Keratinocyte (primary cell): ENCODE measurements around the gene DCAF4. TPM values are rescaled to one million over a fixed set of nuclear protein-coding genes. Genes with fewer than 3 reads are reported as not detected.

Experiments
- DNase-seq: peaks from one replicate; pipeline ENCODE4 v3.0.0-alpha.2; 2011; ENCODE audit warnings: low read depth, missing footprints, low spot score
- FAIRE-seq: peaks from 2 replicates; lab custom pipeline; 2011; peaks lifted over from hg19 to GRCh38; lab: Jason Lieb, UNC
- H2AFZ ChIP-seq: 2 replicates; pipeline ENCODE4 v1.6.0; 2012; ENCODE audit warnings: low read length, control low read depth, inconsistent platforms; ENCODE audit not compliant: control insufficient read depth
- H3K27ac ChIP-seq: 2 replicates; pipeline ENCODE4 v1.5.1; 2011; ENCODE audit warnings: low read length; ENCODE audit not compliant: control insufficient read depth, insufficient read depth
- H3K27me3 ChIP-seq: 3 replicates; pipeline ENCODE4 v1.6.0; 2011; ENCODE audit warnings: low read length; ENCODE audit not compliant: control insufficient read depth, insufficient read depth; ENCODE audit errors: extremely low read depth
- H3K36me3 ChIP-seq, 2 experiments: 2 replicates in 1 of 2; 3 replicates in 1 of 2; pipeline ENCODE4 v1.5.1; 2011; ENCODE audit warnings: low read length in 2 of 2, mild to moderate bottlenecking in 1 of 2; ENCODE audit not compliant: control insufficient read depth in 2 of 2, insufficient read depth in 2 of 2; ENCODE audit errors: extremely low read depth in 1 of 2
- H3K4me1 ChIP-seq: 3 replicates; pipeline ENCODE4 v1.5.1; 2011; ENCODE audit warnings: low read length; ENCODE audit not compliant: control insufficient read depth, insufficient read depth; ENCODE audit errors: extremely low read depth
- H3K4me2 ChIP-seq: 3 replicates; pipeline ENCODE4 v1.6.0; 2011; ENCODE audit warnings: low read depth, low read length; ENCODE audit not compliant: control insufficient read depth, insufficient read depth; ENCODE audit errors: extremely low read depth
- H3K4me3 ChIP-seq, 3 experiments: fragments of 200-600 bp in 1 of 3; sonication (generic) in 1 of 3; 2 replicates in 2 of 3; 3 replicates in 1 of 3; pipeline ENCODE4 v1.5.1; 2011 to 2016; ENCODE audit warnings: low read length in 3 of 3, mild to moderate bottlenecking in 3 of 3, control low read depth in 2 of 3, inconsistent platforms in 1 of 3, low read depth in 1 of 3, mixed read lengths in 1 of 3, mixed run types in 1 of 3, moderate library complexity in 1 of 3; ENCODE audit not compliant: control insufficient read depth in 2 of 3, insufficient read depth in 2 of 3; ENCODE audit errors: extremely low read depth in 1 of 3
- H3K79me2 ChIP-seq: 2 replicates; pipeline ENCODE4 v1.6.0; 2012; ENCODE audit warnings: low read length; ENCODE audit not compliant: control insufficient read depth, insufficient read depth
- H3K9ac ChIP-seq: 3 replicates; pipeline ENCODE4 v1.6.0; 2011; ENCODE audit warnings: low read length; ENCODE audit not compliant: control insufficient read depth, insufficient read depth; ENCODE audit errors: extremely low read depth
- H3K9me1 ChIP-seq: 3 replicates; pipeline ENCODE4 v1.6.0; 2011; ENCODE audit warnings: low read length; ENCODE audit not compliant: control insufficient read depth, insufficient read depth; ENCODE audit errors: extremely low read depth
- H3K9me3 ChIP-seq: 2 replicates; pipeline ENCODE4 v1.5.1; 2012; ENCODE audit warnings: low read depth, low read length; ENCODE audit not compliant: control insufficient read depth
- H4K20me1 ChIP-seq: 3 replicates; pipeline ENCODE4 v1.6.0; 2011; ENCODE audit warnings: low read length; ENCODE audit not compliant: control insufficient read depth, insufficient read depth; ENCODE audit errors: extremely low read depth
- EZH2 ChIP-seq: IDR thresholded peaks from one replicate; pipeline ENCODE4 v1.6.1; 2012; ENCODE audit warnings: inconsistent platforms, mild to moderate bottlenecking, low read length, moderate library complexity
- dilution Hi-C: fragments of 300-500 bp; cut with MboI; formaldehyde crosslinking; loops from one replicate; pipeline ENCODE4 v1.7.0; 2020; ENCODE audit warnings: low sequenced_read_pairs; ENCODE audit not compliant: extremely low pct_ligation_motif_present
- polyA plus RNA-seq, 5 experiments: library from polyadenylated mRNA; depleted of rRNA in 3 of 5; stranded (reverse) in 3 of 5; stranded (forward) in 1 of 5; unstranded in 1 of 5; fragments of >200 nt; gene quantifications; 1 replicate in 1 of 5; 2 replicates in 3 of 5; 3 replicates in 1 of 5; pipeline versions ENCODE4 v1.2.1 to v1.2.3, GENCODE V29; 2011 to 2012; ENCODE audit warnings: missing spikeins in 2 of 5, low read depth in 1 of 5, low replicate concordance in 1 of 5
- TF ChIP-seq, protein P1 (sequence below), 3 experiments: IDR thresholded peaks in 1 of 3; conservative IDR thresholded peaks in 1 of 3; optimal IDR thresholded peaks in 1 of 3; 2 replicates in 2 of 3; 3 replicates in 1 of 3; pipeline versions ENCODE3 to v1.5.1; 2011; ENCODE audit warnings: low read length in 3 of 3, mild to moderate bottlenecking in 3 of 3, moderate library complexity in 2 of 3, control low read depth in 1 of 3, inconsistent platforms in 1 of 3; ENCODE audit not compliant: insufficient read depth in 2 of 3; ENCODE audit errors: extremely low read depth in 1 of 3

The DCAF4 gene
- polyA plus RNA-seq, 1 donor (not counting 4 experiments of a cell fraction or from before 2014, with no cell fraction given): 26.1 TPM

DNA sequence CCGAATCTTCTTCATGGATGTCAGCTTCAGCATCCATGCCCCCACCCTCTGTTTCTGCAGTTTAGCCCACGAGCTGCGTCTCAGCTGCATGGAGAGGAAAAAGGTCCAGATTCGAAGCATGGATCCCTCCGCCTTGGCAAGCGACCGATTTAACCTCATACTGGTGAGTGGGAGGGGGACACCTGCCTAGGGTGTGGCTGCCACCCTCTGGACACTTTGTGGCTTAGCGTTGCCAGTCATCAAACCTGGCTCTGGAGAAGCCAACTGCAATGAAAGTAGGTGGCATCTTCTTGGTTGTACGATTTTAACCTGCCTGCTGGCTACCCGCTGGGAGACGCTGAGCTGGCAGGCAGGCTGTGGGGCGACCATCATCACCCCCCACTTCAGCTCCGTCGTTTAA is 16.7 kb downstream of the DCAF4 start:
- no peaks in the 10 kb centered on the region for H3K27me3 ChIP-seq
- dilution Hi-C loops: no loop called here
- H3K9me1 ChIP-seq: no peaks in the 10 kb centered on the region
- H3K79me2 ChIP-seq: no peaks in the 10 kb centered on the region
- peaks cover 1% of the 10 kb centered on the region for H3K4me1 ChIP-seq
- H3K36me3 ChIP-seq: peaks cover 18 to 36% of the 10 kb centered on the region in 2 experiments
- H3K9ac ChIP-seq: no peak overlapping the region
- no peak for TF ChIP-seq EZH2
- TF ChIP-seq, protein P1, sequence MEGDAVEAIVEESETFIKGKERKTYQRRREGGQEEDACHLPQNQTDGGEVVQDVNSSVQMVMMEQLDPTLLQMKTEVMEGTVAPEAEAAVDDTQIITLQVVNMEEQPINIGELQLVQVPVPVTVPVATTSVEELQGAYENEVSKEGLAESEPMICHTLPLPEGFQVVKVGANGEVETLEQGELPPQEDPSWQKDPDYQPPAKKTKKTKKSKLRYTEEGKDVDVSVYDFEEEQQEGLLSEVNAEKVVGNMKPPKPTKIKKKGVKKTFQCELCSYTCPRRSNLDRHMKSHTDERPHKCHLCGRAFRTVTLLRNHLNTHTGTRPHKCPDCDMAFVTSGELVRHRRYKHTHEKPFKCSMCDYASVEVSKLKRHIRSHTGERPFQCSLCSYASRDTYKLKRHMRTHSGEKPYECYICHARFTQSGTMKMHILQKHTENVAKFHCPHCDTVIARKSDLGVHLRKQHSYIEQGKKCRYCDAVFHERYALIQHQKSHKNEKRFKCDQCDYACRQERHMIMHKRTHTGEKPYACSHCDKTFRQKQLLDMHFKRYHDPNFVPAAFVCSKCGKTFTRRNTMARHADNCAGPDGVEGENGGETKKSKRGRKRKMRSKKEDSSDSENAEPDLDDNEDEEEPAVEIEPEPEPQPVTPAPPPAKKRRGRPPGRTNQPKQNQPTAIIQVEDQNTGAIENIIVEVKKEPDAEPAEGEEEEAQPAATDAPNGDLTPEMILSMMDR (optimal IDR thresholded peaks at IDR 0.05 in 1 of 3, IDR thresholded peaks at IDR 0.05 in 1 of 3, conservative IDR thresholded peaks at IDR 0.05 in 1 of 3; ENCODE audit: extremely low read depth in 1 of 3, insufficient read depth in 2 of 3, low read length in 3 of 3): peak in 1 of 3 experiments; percentile 23
- DNase-seq (no peak), FAIRE-seq (no peak)
- no peaks in the 10 kb centered on the region for H4K20me1 ChIP-seq
- H3K9me3 ChIP-seq: no peaks in the 10 kb centered on the region
- no peak overlapping the region for H3K4me3 ChIP-seq
- no peak overlapping the region for H3K4me2 ChIP-seq
- no peak overlapping the region for H3K27ac ChIP-seq
- H2AFZ ChIP-seq: no peak overlapping the region

DNA sequence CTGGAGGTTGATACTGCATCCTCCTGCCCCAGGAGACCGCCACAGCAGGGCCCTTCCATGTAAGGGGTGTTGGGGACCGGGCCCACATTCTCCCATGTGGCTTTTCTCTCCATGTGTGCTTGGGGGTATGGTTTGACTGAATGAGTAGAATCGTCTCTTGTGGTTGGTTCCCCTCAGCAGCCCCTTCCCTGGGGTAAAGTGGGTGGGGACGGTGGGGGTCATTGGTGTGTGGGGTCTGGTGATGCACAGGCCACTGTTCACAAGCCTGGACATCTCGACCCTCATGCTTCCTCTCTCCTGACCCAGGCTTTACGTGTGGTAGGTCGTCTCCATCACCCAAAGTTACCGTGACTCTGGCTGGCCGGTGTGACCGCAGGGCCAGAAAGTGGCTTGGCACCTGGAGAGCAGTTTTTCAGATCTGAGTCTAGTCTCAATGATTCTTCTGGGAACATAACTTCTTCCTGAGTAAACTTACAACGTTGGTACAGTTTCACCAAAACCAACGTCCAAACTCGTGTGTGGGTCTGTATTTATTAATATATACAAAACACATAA is 17.7 kb downstream of the DCAF4 start:
- peaks cover 4% of the 10 kb centered on the region for H3K4me1 ChIP-seq
- TF ChIP-seq EZH2: no peak
- TF ChIP-seq, protein P1 (optimal IDR thresholded peaks at IDR 0.05 in 1 of 3, IDR thresholded peaks at IDR 0.05 in 1 of 3, conservative IDR thresholded peaks at IDR 0.05 in 1 of 3; ENCODE audit: extremely low read depth in 1 of 3, insufficient read depth in 2 of 3, low read length in 3 of 3): no peak
- H3K4me2 ChIP-seq: no peak overlapping the region
- H2AFZ ChIP-seq: no peak overlapping the region
- H3K36me3 ChIP-seq: peaks cover 13 to 31% of the 10 kb centered on the region in 2 experiments
- no peak overlapping the region for H3K27ac ChIP-seq
- no peak for DNase-seq
- H3K9me1 ChIP-seq: no peaks in the 10 kb centered on the region
- H3K4me3 ChIP-seq: no peak overlapping the region
- dilution Hi-C loops: no loop called here
- no peaks in the 10 kb centered on the region for H3K79me2 ChIP-seq
- no peak overlapping the region for H3K9ac ChIP-seq
- no peaks in the 10 kb centered on the region for H3K27me3 ChIP-seq
- FAIRE-seq: no peak
- no peaks in the 10 kb centered on the region for H3K9me3 ChIP-seq
- H4K20me1 ChIP-seq: no peaks in the 10 kb centered on the region
